Lower leg skin (tissue), 4 donors: Measurements from ENCODE around the gene OR10A4. TPM values are rescaled to one million over a fixed set of nuclear protein-coding genes. Genes with fewer than 3 reads are reported as not detected.
"Not testable (repeated sequence)": the region's sequence is repeated elsewhere in the genome, so short reads cannot be mapped to it uniquely, and the experiment has no call there.

Experiments
- DNase-seq, 2 donors: peaks; one replicate each; pipeline ENCODE4 v3.0.0-alpha.2; 2019; ENCODE audit warnings: low spot score in 2 of 2
- H3K4me3 ChIP-seq: fragments of 200-600 bp; sonication (generic); 2 replicates; pipeline ENCODE4 v1.5.1; 2017; ENCODE audit warnings: mild to moderate bottlenecking, low read depth; ENCODE audit not compliant: poor library complexity, severe bottlenecking
- CTCF ChIP-seq, 3 donors: fragments of 450-650 bp; IDR thresholded peaks; one replicate each; pipeline ENCODE4 v1.5.1; 2016; ENCODE audit warnings: antibody characterized with exemption in 3 of 3, mild to moderate bottlenecking in 3 of 3, moderate library complexity in 2 of 3
- POLR2A ChIP-seq, 2 donors: fragments of 450-650 bp; IDR thresholded peaks; one replicate each; pipeline ENCODE4 v1.6.1; 2016 to 2017; ENCODE audit warnings: antibody characterized with exemption in 2 of 2, mild to moderate bottlenecking in 1 of 2, moderate library complexity in 1 of 2
- WGBS, 2 donors: methylation state at CpG; one replicate each; pipeline ENCODE4 v1.1.5; 2018; 5-methylcytosine and 5-hydroxymethylcytosine counted together
- intact Hi-C: fragments of 100-400 bp; cut with DNase I; formaldehyde crosslinking; loops from one replicate; pipeline ENCODE4 v1.15.0; 2023; ENCODE audit warnings: low total_unique reads
- total RNA-seq, 4 donors: library from RNA; depleted of rRNA; stranded (reverse); fragments of >200 nt; gene quantifications; one replicate each; pipeline ENCODE4 v1.1.0, GENCODE V29; 2016

OR10A4 gene
- total RNA-seq, 4 donors from 2014 or later, result not detected

- no peak for DNase-seq
- TF ChIP-seq CTCF (IDR thresholded peaks at IDR 0.05) (no peak), POLR2A (IDR thresholded peaks at IDR 0.05) (no peak)
- 78 to 85% methylated on average over 5 of the region's 5 CpGs for WGBS, 2 donors
- no peak overlapping the region for H3K4me3 ChIP-seq
- intact Hi-C loops, result no loop called here
These were observed 32.1 kb upstream of the OR10A4 start for GRCh38 chr11:6844356-6844755.

GRCh38 chr11:6845383-6845782 is 31.0 kb upstream of the OR10A4 start, which contains the start of gene OR10A5:
Gene OR10A5, plus strand, starts transcription at chr11:6845683. Its CDS starts 0 bp downstream, at chr11:6845683.
- TF ChIP-seq CTCF (IDR thresholded peaks at IDR 0.05) (no peak), POLR2A (IDR thresholded peaks at IDR 0.05) (no peak)
- intact Hi-C loops, result no loop called here
- no peak within 1 kb of the TSS for H3K4me3 ChIP-seq
- no peak for DNase-seq
- 76% methylated on average over 3 of the region's 3 CpGs for WGBS, 2 donors

- H3K4me3 ChIP-seq, result no peak overlapping the region
- WGBS, 2 donors, result 85 to 86% methylated on average over 2 of the region's 2 CpGs
- TF ChIP-seq POLR2A (IDR thresholded peaks at IDR 0.05) (no peak), CTCF (IDR thresholded peaks at IDR 0.05) (no peak)
- intact Hi-C loops, result no loop called here
- no peak for DNase-seq
These were observed 25.9 kb upstream of the OR10A4 start for GRCh38 chr11:6850526-6850925.

- 93 to 95% methylated on average over 6 of the region's 6 CpGs for WGBS, 2 donors
- H3K4me3 ChIP-seq, intact Hi-C loops, DNase-seq: not testable (repeated sequence)
These were observed 21.6 kb upstream of the OR10A4 start for GRCh38 chr11:6854801-6855200.

- no peak for DNase-seq
- TF ChIP-seq POLR2A (IDR thresholded peaks at IDR 0.05) (no peak), CTCF (IDR thresholded peaks at IDR 0.05) (no peak)
- intact Hi-C loops, result no loop called here
- H3K4me3 ChIP-seq, result no peak overlapping the region
- WGBS, 2 donors, result 15 to 37% methylated on average over 1 of the region's 1 CpG
These were observed 20.4 kb upstream of the OR10A4 start for GRCh38 chr11:6855971-6856541.

GRCh38 chr11:6856871-6857270 is 19.6 kb upstream of the OR10A4 start:
- TF ChIP-seq CTCF (IDR thresholded peaks at IDR 0.05) (no peak), POLR2A (IDR thresholded peaks at IDR 0.05) (no peak)
- intact Hi-C loops, result no loop called here
- no peak overlapping the region for H3K4me3 ChIP-seq
- no peak for DNase-seq
- WGBS, 2 donors, result 68 to 75% methylated on average over 3 of the region's 3 CpGs
